A673 (cell line): ENCODE data around the gene HM13.

ENCODE experiments used
- EZH2 ChIP-seq: fragments of 200-600 bp; sonication (generic); IDR thresholded peaks from 2 replicates; pipeline ENCODE4 v1.6.1; 2017; ENCODE audit warnings: borderline replicate concordance, low read depth, mild to moderate bottlenecking, mixed read lengths, antibody characterized with exemption, low read length; ENCODE audit not compliant: poor library complexity, severe bottlenecking
- TF ChIP-seq, protein P1 (sequence below): fragments of 300-800, 200-600 bp; sonication (generic); conservative IDR thresholded peaks from 2 replicates; pipeline ENCODE4 v1.5.1; 2017; ENCODE audit warnings: low read depth, mild to moderate bottlenecking, antibody characterized with exemption, low read length, moderate library complexity, mixed read lengths

- TF ChIP-seq, protein P1, sequence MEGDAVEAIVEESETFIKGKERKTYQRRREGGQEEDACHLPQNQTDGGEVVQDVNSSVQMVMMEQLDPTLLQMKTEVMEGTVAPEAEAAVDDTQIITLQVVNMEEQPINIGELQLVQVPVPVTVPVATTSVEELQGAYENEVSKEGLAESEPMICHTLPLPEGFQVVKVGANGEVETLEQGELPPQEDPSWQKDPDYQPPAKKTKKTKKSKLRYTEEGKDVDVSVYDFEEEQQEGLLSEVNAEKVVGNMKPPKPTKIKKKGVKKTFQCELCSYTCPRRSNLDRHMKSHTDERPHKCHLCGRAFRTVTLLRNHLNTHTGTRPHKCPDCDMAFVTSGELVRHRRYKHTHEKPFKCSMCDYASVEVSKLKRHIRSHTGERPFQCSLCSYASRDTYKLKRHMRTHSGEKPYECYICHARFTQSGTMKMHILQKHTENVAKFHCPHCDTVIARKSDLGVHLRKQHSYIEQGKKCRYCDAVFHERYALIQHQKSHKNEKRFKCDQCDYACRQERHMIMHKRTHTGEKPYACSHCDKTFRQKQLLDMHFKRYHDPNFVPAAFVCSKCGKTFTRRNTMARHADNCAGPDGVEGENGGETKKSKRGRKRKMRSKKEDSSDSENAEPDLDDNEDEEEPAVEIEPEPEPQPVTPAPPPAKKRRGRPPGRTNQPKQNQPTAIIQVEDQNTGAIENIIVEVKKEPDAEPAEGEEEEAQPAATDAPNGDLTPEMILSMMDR: no peak
- no peak for TF ChIP-seq EZH2
Measured at GRCh38 chr20:31593221-31594001, 79.2 kb downstream of the HM13 start.
